HPDE6-E6E7 (cell line): Measurements from ENCODE around the gene TAF13.
A peak's percentile ranks its signal among the peaks of the same experiment; 100 is the strongest.

Experiments used
- DNase-seq: peaks from one replicate; pipeline ENCODE4 v3.0.0; 2011; ENCODE audit warnings: missing footprints; ENCODE audit errors: extremely low spot score

TAF13 gene, protein sequence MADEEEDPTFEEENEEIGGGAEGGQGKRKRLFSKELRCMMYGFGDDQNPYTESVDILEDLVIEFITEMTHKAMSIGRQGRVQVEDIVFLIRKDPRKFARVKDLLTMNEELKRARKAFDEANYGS

GRCh38 chr1:109075531-109076490 is at the start of gene TAF13:
TAF13 (minus strand) TSS chr1:109076003; CDS start chr1:109075947, 56 bp downstream.
- DNase-seq = peak; percentile 95

DNA sequence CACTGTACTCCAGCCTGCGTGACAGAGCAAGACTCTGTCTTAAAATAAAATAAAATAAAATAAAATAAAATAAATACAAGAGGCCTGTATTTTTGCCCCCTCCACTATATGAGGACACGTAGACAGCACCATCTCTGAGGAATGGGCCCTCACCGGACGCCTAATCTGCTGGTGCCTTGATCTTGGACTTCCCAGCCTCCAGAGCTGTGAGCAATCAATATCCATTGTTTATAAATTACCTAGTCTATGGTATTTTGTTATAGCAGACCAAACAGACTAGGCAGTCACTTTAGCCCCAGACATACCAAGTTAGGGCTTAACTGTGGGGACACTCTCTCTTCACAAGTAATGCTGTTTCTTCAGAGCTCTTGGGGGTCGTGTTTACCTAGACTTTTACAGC is 44.6 kb upstream of the TAF13 start:
- DNase-seq = no peak

DNA sequence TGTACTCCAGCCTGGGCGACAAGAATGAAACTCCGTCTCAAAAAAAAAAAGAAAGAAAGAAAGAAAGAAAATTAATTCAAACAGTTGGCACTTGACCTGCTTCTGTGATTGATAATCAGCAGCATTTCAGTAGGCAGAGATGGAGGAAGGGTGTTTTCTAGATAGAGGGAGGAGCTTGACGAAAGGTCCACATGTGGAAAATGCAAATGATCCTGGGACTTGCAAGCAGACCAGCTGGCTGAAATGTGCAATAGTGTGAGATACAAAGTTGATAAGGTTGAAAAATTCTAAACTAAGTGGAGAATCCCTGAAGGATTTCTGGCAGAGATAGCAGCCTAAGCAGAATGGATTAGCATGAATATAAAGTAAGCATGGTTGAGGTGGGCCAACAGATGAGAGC is 42.3 kb upstream of the TAF13 start:
- no peak for DNase-seq

GRCh38 chr1:109116286-109116685 is 40.5 kb upstream of the TAF13 start:
- DNase-seq = no peak

DNA sequence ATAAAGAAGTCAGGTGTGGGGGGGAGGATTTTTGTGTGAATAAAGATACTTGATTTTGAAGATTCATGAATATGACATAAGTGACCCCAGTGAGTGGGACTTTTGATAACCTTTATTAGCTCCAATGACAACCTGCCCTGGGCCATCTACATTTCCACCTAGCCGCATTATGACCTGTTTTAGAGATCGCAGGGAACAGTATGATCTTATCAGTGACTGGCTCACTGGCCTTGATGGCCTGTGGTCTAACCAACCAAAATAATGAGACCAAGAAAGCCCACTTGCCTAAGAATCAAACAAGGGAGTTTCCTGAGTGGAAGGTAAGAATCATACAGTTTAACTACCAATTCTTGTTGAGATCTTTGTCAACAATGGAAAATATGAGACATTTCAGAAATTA is 39.9 kb upstream of the TAF13 start:
- DNase-seq = no peak

GRCh38 chr1:109114342-109114674 is 38.5 kb upstream of the TAF13 start:
- DNase-seq = no peak

- no peak for DNase-seq
Measured at GRCh38 chr1:109113590-109114341, 38.0 kb upstream of the TAF13 start, which contains the start of gene ELAPOR1. ELAPOR1 (plus strand) TSS chr1:109114115; CDS start chr1:109114184, 69 bp downstream.

DNA sequence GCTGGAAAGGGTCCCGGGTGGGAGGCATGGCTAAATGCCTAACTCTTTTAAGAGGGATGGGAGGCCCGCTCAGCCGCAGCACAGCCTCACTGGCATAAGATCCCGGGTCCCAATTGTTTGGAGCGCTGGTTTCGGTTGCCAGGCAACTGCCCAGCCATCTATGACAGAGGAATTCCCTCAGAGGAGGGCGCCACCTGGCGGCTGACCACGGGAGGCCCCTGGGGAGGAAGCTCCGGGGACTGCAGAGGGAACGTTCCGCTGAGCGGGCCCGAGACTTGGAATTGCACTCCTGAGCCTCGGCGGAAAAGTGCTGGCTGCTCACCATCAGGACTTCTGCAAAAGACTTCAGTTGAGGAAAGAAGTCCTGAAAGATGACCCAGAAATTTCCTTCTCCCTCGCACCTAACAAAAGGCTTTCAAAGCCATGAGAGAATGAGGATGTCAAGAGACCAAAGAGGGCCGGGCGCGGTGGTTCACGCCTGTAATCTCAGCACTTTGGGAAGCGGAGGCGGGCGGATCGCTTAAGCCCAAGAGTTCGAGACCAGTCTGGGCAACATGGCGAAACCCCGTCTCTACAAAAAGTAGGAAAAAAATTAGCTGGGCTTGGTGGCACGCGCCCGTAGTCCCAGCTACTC is 37.0 kb upstream of the TAF13 start:
- DNase-seq = peak; percentile 76

DNA sequence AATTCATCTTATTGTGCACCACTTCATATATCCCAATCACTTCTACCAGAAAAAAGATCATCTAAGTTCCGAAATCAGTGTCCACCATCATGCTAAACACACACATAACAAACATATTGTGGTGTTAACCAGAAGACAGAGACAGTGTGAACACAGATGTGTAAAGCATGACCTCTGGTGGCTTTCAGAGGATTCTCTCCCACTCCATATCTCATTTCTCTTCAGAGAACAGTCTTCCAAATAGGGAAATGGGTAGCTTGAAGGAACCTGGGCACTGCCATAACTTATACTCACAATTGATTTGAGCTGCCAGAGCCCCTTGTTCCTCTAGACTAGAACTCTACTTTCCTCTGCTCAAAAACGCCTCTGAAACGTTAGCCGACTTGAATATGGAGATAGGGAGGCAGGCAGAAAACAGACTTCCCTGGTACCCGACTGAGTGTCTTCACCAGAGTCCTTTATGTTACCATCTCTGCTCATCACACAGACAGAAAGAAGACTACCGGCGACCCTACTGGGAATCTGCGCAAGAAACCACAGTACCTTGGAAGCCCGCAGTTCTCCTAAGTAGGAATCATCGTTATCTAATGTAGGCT is 36.4 kb upstream of the TAF13 start:
- no peak for DNase-seq

DNA sequence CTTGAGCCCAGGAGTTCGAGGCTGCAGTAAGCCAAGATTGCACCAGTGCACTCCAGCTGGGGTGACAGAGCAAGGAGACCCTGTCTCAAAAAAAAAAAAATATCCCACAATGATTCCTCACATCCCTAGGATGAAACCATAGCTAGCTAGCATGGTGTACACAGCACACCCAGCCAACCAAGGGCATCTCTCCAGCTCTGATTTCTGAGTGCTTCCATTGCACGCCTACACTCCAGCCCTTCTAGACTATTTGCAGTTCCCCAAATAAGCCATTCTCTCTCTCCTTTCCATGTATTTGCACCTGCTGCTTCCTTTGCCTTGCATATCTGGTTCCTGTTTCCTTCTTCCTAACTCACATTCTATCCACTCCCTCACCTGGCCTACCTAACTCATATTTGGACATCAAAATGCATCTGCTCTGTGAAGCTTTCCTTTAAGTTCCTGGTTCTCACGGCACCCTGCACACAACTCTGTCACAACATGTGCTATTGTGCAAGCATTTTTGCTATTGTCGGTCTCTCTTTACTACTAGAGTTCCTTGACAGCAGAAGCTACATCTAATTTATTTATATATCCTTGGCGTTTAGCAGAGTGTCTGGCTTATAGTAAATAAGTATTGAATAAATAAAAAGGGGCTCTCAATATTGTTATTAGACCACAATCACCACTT is 35.7 kb upstream of the TAF13 start:
- DNase-seq = no peak

DNA sequence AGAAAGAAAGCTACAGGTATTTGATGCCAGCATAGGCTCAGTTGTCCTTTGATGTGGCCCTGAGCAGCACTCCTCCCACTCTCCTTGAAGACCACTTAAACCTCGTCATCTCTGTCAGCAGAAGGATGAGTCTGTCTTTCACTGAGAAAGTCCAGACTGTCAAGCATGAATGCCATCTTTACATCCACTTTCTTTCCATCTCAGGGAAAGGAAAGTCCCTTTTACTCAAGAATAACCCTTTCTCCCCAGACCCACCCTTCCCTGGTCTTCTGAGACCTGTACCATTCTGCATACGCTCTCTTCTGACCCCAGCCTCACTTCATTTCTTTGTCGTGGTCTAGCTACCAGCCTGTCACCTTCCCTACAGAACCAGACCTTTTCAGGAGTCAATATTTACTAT is 34.1 kb upstream of the TAF13 start:
- no peak for DNase-seq

- DNase-seq = no peak
Measured at GRCh38 chr1:109107785-109108184, 32.0 kb upstream of the TAF13 start.

- DNase-seq = no peak
Measured at GRCh38 chr1:109105881-109106280, 30.1 kb upstream of the TAF13 start.

DNA sequence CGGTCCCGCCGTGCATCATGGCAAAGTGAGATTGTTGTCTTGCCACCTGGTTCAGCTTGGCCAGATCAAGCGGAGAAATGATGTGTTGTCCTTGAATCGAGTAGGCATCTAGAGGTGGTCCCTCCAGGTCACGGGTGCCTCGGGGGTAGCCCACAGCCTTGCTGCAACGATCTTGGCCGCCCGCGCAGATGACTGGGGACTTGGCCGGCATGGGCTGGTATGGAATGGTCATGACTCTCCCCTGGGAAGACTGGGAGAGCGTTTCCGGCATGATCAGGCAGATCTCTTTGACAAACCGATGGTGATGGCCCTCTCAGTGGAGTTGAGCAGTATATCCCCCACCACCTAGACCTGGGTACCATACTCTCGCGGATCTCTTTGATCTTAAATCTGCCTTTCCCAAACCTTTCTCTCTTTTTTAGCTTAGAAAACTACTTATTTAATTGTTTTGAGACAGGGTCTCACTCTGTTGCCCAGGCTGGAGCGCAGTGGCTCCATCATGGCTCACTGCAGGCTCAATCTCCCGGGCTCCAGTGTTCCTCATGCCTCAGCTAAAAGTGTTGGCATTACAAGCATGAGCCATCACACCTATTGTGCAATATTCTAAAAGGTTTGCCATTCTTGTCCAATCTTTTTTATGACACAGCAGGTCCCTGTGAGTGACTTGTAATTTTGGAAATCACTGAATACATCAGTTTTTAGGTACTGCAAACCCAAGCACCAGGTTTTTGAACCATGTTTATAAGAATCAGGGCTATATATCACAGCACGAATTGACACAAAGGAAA is 28.8 kb upstream of the TAF13 start:
- DNase-seq = no peak

DNA sequence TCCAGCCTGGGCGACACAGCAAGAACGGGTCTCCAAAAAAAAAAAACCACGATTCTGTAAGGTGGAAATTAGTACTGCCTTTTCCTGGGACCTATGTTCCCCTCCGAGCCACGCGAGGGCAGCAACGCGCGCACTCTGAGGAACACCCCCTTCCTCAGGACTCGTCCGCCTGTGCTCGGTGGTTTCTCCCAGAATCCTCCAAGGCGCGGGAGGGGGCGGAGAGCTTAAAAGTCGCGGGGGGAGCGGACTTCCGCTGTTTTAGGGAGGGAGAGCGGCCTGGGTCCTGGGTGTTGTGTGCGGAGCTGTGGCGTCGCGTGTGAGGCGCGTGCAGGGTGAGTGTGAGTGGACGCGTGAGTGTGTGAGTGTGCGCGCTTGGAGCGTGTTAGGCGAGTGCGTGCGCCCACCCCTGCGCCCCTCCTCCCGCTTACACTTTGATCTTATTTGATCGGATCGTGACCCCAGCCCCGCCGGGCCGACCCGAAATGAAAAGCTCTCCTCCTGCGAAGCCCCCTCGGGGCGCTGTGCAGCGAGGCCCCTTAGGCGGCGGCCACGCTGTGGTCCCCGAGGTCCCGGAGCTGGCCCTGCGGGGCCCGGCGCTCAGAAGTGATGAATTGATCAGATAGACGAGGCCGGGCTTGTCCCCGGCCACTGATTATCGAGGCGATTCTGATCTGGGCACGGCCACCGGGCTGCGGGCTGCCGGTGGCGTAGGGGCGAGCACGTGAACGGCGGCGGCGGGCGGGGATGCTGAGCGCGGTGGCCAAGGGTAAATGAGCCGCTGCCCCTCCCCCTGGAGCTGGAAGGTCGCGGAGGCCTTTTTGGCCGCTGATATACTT is 24.4 kb upstream of the TAF13 start:
- DNase-seq = peak; percentile 94

- no peak for DNase-seq
Measured at GRCh38 chr1:109096120-109096519, 20.3 kb upstream of the TAF13 start.

DNA sequence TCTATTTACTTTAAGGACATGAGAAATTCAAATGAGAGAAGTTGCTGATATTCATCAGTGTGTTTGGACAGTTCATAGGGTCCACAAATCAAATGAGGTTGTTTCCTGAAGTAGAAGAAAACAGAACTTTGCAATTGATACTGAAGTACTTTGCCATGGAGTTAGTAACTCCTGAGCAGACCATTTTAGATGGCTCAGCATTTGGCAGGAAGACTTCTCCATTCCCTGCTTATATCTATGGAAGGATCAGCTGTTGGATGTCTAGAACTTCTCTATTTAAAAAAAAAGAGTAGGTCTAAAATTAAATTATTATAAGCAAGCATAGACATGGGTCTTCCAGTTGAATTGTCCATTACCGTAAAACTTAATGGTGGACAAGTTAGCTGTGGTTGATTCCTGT is 19.8 kb upstream of the TAF13 start:
- no peak for DNase-seq

- DNase-seq = no peak
Measured at GRCh38 chr1:109094871-109095270, 19.1 kb upstream of the TAF13 start.

GRCh38 chr1:109094377-109094803 is 18.6 kb upstream of the TAF13 start:
- DNase-seq = no peak
